HepG2 (cell line): ENCODE measurements around the gene KCNH8. TPM values are rescaled to one million over a fixed set of nuclear protein-coding genes. Genes with fewer than 3 reads are reported as not detected.

Experiments
- ATAC-seq: fragments of 200-7000 bp; cut with Tn5 transposase; 3 replicates; pipeline ENCODE4 v1.9.1; 2020; ENCODE audit warnings: mild to moderate bottlenecking, moderate library complexity
- BruUV-seq: library from RNA; stranded (reverse); fragments of 400-500 nt; replicated peaks from 2 replicates; lab custom pipeline; 2021; lab: Mats Ljungman, UMichigan
- CTCF ChIA-PET: fragments of 300-600 bp; formaldehyde crosslinking; extraction: SDS; loops from one replicate; lab custom pipeline; 2021; ENCODE audit warnings: low total read pairs, inconsistent platforms, low intra/inter-chr PET ratio; lab: Yijun Ruan, JAX
- POLR2A ChIA-PET: fragments of 350-600 bp; sonication (Branson Sonifier 250); formaldehyde crosslinking; loops from one replicate; lab custom pipeline; 2020; ENCODE audit warnings: antibody characterized with exemption, inconsistent platforms; lab: Yijun Ruan, JAX
- DNase-seq: peaks from one replicate; pipeline ENCODE4 v3.0.0-alpha.2; 2015; ENCODE audit warnings: low spot score
- FAIRE-seq: peaks from 3 replicates; lab custom pipeline; 2011; peaks lifted over from hg19 to GRCh38; lab: Jason Lieb, UNC
- H2AFZ ChIP-seq: one replicate; pipeline ENCODE4 v1.6.1; 2011; ENCODE audit warnings: low read length, inconsistent platforms
- H3K27ac ChIP-seq: fragments of 300-600 bp; 3 replicates; pipeline ENCODE4 v1.8.0; 2011; ENCODE audit warnings: mixed run types, mild to moderate bottlenecking, mixed read lengths, low read length, inconsistent platforms; ENCODE audit not compliant: insufficient read depth; ENCODE audit errors: extremely low read length
- H3K27me3 ChIP-seq, 2 experiments: fragments of 200-600 bp in 1 of 2; 2 replicates in 1 of 2; 3 replicates in 1 of 2; pipeline versions ENCODE4 v1.6.0 to v1.8.0; 2011; ENCODE audit warnings: low read length in 2 of 2, mild to moderate bottlenecking in 2 of 2, moderate library complexity in 2 of 2, inconsistent platforms in 1 of 2; ENCODE audit not compliant: insufficient read depth in 2 of 2, control insufficient read depth in 1 of 2
- H3K36me3 ChIP-seq, 2 experiments: fragments of 200-600 bp in 1 of 2; replicated peaks in 1 of 2; 2 replicates in 1 of 2; 3 replicates in 1 of 2; pipeline versions ENCODE4 v1.5.1 to v1.8.0; 2011; ENCODE audit warnings: low read length in 2 of 2, inconsistent platforms in 1 of 2; ENCODE audit not compliant: insufficient read depth in 2 of 2, control insufficient read depth in 1 of 2
- H3K4me1 ChIP-seq: 2 replicates; pipeline ENCODE4 v1.5.1; 2012; ENCODE audit warnings: low read length, inconsistent platforms; ENCODE audit not compliant: insufficient read depth
- H3K4me2 ChIP-seq: 2 replicates; pipeline ENCODE4 v1.6.0; 2011; ENCODE audit warnings: low read depth, low read length, inconsistent platforms
- H3K4me3 ChIP-seq, 3 experiments: fragments of 200-600 bp in 1 of 3; sonication (generic), shearing (Covaris generic) in 1 of 3; replicated peaks in 1 of 3; 2 replicates each; pipeline ENCODE4 v1.5.1; 2011 to 2016; ENCODE audit warnings: low read length in 3 of 3, inconsistent platforms in 2 of 3, low read depth in 2 of 3, mild to moderate bottlenecking in 2 of 3, control low read depth in 1 of 3, mixed read lengths in 1 of 3; ENCODE audit not compliant: insufficient read depth in 1 of 3
- H3K79me2 ChIP-seq: one replicate; pipeline ENCODE4 v1.6.1; 2011; ENCODE audit warnings: low read length, inconsistent platforms; ENCODE audit not compliant: insufficient read depth
- H3K9ac ChIP-seq: 2 replicates; pipeline ENCODE4 v1.6.0; 2011; ENCODE audit warnings: mild to moderate bottlenecking, low read depth, low read length, inconsistent platforms; ENCODE audit not compliant: insufficient read depth
- H3K9me3 ChIP-seq: 2 replicates; pipeline ENCODE4 v1.5.1; 2012; ENCODE audit warnings: mild to moderate bottlenecking, low read length
- H4K20me1 ChIP-seq: 2 replicates; pipeline ENCODE4 v1.6.0; 2011; ENCODE audit warnings: inconsistent platforms, mild to moderate bottlenecking, low read length, moderate library complexity; ENCODE audit not compliant: insufficient read depth
- ATRX ChIP-seq: sonication (generic); formaldehyde crosslinking; IDR thresholded peaks from 2 replicates; pipeline ENCODE4 v1.4.0; 2020; ENCODE audit warnings: missing genetic modification reagents, borderline replicate concordance
- HOXA7 ChIP-seq: sonication (generic); formaldehyde crosslinking; IDR thresholded peaks from 2 replicates; pipeline ENCODE4 v1.8.1; 2022; ENCODE audit warnings: mild to moderate bottlenecking, missing genetic modification reagents, moderate library complexity
- IRF2 ChIP-seq: IDR thresholded peaks from 2 replicates; pipeline ENCODE4 v1.6.1; 2018; ENCODE audit warnings: missing genetic modification reagents, missing compliant biosample characterization
- KIAA2018 ChIP-seq: sonication (generic); formaldehyde crosslinking; IDR thresholded peaks from 2 replicates; pipeline ENCODE4 v1.5.0; 2020; ENCODE audit warnings: mild to moderate bottlenecking, missing genetic modification reagents, borderline replicate concordance
- PRDM4 ChIP-seq: sonication (generic); formaldehyde crosslinking; IDR thresholded peaks from 2 replicates; pipeline ENCODE4 v1.9.0; 2021; ENCODE audit warnings: missing genetic modification reagents, borderline replicate concordance
- SAFB2 ChIP-seq: sonication (generic); formaldehyde crosslinking; IDR thresholded peaks from 2 replicates; pipeline ENCODE4 v1.5.1; 2020; ENCODE audit warnings: missing genetic modification reagents, low read depth, mild to moderate bottlenecking, borderline replicate concordance
- ZNF101 ChIP-seq: sonication (generic); formaldehyde crosslinking; IDR thresholded peaks from 2 replicates; pipeline ENCODE4 v1.4.0; 2020; ENCODE audit warnings: mild to moderate bottlenecking, low read depth, missing genetic modification reagents, borderline replicate concordance
- ZNF3 ChIP-seq: IDR thresholded peaks from 2 replicates; pipeline ENCODE4 v1.7.0; 2017; ENCODE audit warnings: inconsistent platforms
- ZNF326 ChIP-seq: sonication (generic); formaldehyde crosslinking; IDR thresholded peaks from 2 replicates; pipeline ENCODE4 v1.4.0; 2020; ENCODE audit warnings: missing genetic modification reagents, borderline replicate concordance
- ZNF619 ChIP-seq: sonication (generic); formaldehyde crosslinking; IDR thresholded peaks from 2 replicates; pipeline ENCODE4 v1.4.0; 2020; ENCODE audit warnings: mild to moderate bottlenecking, missing genetic modification reagents
- WGBS: methylation state at CpG from one replicate; pipeline ENCODE4 v1.1.6; 2017; ENCODE audit warnings: low lambda C conversion rate; 5-methylcytosine and 5-hydroxymethylcytosine counted together
- in situ Hi-C: cut with HindIII; loops from 2 replicates; pipeline ENCODE4 v1.10.0; 2017; ENCODE audit warnings: low pct_unique_long_range_greater_than_20kb; ENCODE audit not compliant: extremely low pct_ligation_motif_present
- intact Hi-C: fragments of 100-400 bp; cut with micrococcal nuclease; formaldehyde crosslinking; loops from one replicate; pipeline ENCODE4 v1.10.0; 2022; ENCODE audit not compliant: unreplicated experiment
- polyA plus RNA-seq, 8 experiments: library from polyadenylated mRNA; depleted of rRNA in 3 of 8; stranded (reverse) in 7 of 8; unstranded in 1 of 8; fragments of >200 nt; fragmentation: Illumina TruSeq in 4 of 8; extraction: Trizol in 4 of 8; gene quantifications; 2 replicates each; pipeline versions ENCODE4 v1.2.1 to v1.2.3, GENCODE V29; 2011 to 2016; ENCODE audit warnings: low read depth in 4 of 8, missing spikeins in 1 of 8, mixed read lengths in 1 of 8; ENCODE audit not compliant: insufficient read depth in 1 of 8
- total RNA-seq, 5 experiments: library from RNA; depleted of rRNA; stranded (reverse); fragments of >200 nt; fragmentation: Illumina TruSeq; extraction: Trizol; gene quantifications; 2 replicates each; pipeline ENCODE4 v1.2.3, GENCODE V29; 2016; ENCODE audit warnings: low read depth in 1 of 5
- TF ChIP-seq, protein P1 (sequence below): sonication (generic); formaldehyde crosslinking; IDR thresholded peaks from 2 replicates; pipeline ENCODE4 v1.8.1; 2023; ENCODE audit warnings: mild to moderate bottlenecking, missing genetic modification reagents
- TF ChIP-seq, protein P2 (sequence below): sonication (generic); formaldehyde crosslinking; IDR thresholded peaks from 2 replicates; pipeline ENCODE4 v1.5.1; 2020; ENCODE audit warnings: missing genetic modification reagents, mild to moderate bottlenecking, borderline replicate concordance

Gene KCNH8
- total and polyA plus RNA-seq, 2 of the 13 experiments (the other 11 are each of a cell fraction or from before 2014, with no cell fraction given) = 0.04 TPM; not detected in 1

DNA sequence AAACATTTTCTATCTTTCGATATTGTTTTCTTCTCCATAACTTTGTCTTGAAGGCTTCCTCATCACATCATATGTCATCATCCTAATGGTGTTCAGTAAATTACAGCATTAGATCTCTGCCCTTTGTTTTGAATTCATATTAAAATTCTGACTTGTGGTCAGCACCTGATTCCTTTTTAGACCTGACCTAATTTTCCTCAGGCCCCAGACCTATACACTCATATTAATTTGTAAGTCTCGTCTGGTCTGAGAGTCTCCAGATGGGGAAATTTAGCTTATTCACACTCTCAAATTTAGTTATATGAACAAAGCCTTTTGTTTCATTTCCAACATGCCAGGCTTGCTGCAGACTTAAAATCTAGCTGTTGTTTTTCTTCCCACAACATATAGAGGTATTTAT lies 248.4 kb downstream of the KCNH8 start:
- Histone ChIP-seq H3K36me3 (no peaks in the 10 kb centered on the region), H2AFZ (no peak overlapping the region), H4K20me1 (no peaks in the 10 kb centered on the region), H3K9ac (no peak overlapping the region), H3K79me2 (no peaks in the 10 kb centered on the region), H3K4me3 (no peak overlapping the region), H3K27ac (no peak overlapping the region), H3K4me2 (no peak overlapping the region), H3K9me3 (no peaks in the 10 kb centered on the region), H3K4me1 (no peaks in the 10 kb centered on the region), H3K27me3 (no peaks in the 10 kb centered on the region)
- intact Hi-C loops (no loop called here), in situ Hi-C loops (no loop called here)
- 0% methylated on average over 2 of the region's 2 CpGs for WGBS
- ATAC-seq (no peak), FAIRE-seq (no peak), DNase-seq (no peak)
- BruUV-seq = no TSS peak
- POLR2A ChIA-PET = no interaction called here
- CTCF ChIA-PET = no interaction called here
- TF ChIP-seq, protein P1, sequence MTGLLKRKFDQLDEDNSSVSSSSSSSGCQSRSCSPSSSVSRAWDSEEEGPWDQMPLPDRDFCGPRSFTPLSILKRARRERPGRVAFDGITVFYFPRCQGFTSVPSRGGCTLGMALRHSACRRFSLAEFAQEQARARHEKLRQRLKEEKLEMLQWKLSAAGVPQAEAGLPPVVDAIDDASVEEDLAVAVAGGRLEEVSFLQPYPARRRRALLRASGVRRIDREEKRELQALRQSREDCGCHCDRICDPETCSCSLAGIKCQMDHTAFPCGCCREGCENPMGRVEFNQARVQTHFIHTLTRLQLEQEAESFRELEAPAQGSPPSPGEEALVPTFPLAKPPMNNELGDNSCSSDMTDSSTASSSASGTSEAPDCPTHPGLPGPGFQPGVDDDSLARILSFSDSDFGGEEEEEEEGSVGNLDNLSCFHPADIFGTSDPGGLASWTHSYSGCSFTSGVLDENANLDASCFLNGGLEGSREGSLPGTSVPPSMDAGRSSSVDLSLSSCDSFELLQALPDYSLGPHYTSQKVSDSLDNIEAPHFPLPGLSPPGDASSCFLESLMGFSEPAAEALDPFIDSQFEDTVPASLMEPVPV (CRISPR knock-in tag) = no peak
- TF ChIP-seq KIAA2018 (CRISPR knock-in tag) (no peak), PRDM4 (no peak), ZNF326 (CRISPR knock-in tag) (no peak), ZNF101 (CRISPR knock-in tag) (no peak), ZNF3 (CRISPR knock-in tag) (no peak), ZNF619 (CRISPR knock-in tag) (no peak), ATRX (CRISPR knock-in tag) (no peak), HOXA7 (no peak), SAFB2 (no peak), IRF2 (no peak)
- TF ChIP-seq, protein P2, sequence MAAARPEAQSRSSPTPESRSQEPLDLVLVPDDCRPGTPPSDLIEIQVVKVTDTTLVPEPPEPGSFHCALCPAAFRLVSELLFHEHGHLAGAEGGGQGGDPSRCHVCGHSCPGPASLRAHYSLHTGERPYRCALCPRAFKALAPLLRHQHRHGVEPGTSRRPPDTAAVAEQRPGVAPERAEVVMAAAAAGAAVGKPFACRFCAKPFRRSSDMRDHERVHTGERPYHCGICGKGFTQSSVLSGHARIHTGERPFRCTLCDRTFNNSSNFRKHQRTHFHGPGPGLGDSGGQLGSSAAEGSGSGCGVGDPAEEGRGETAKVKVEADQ (CRISPR knock-in tag) = no peak
